ENCODE measurements around the gene TNNT3.

Gene TNNT3

DNA sequence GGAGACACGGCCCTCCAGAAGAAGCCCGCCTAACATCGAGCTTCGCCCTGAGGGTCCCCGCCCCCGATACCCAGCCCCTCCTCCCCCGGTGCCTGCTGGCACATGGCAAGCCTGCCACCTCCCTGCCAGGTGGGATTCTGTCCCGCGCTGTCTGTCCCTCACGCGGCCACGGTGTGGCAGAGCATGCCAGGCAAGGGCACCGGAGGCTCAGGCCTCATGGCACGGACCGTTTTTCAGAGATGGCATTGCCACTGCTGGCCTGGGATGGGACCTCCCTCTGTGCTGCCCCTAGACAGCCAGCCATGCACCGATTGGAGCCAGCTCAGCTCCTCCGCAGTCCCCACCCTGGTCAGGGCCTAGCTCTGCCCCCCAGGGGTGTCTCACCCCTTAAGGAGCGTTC, 47.0 kb downstream of the TNNT3 start:
- DNase-seq: no peak
- TF ChIP-seq, protein P1, sequence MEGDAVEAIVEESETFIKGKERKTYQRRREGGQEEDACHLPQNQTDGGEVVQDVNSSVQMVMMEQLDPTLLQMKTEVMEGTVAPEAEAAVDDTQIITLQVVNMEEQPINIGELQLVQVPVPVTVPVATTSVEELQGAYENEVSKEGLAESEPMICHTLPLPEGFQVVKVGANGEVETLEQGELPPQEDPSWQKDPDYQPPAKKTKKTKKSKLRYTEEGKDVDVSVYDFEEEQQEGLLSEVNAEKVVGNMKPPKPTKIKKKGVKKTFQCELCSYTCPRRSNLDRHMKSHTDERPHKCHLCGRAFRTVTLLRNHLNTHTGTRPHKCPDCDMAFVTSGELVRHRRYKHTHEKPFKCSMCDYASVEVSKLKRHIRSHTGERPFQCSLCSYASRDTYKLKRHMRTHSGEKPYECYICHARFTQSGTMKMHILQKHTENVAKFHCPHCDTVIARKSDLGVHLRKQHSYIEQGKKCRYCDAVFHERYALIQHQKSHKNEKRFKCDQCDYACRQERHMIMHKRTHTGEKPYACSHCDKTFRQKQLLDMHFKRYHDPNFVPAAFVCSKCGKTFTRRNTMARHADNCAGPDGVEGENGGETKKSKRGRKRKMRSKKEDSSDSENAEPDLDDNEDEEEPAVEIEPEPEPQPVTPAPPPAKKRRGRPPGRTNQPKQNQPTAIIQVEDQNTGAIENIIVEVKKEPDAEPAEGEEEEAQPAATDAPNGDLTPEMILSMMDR (IDR thresholded peaks at IDR 0.05; ENCODE audit: low read depth, low read length): no peak
- Histone ChIP-seq H3K9me3 (ENCODE audit: severe bottlenecking) (no peaks in the 10 kb centered on the region), H3K4me3 (ENCODE audit: low read depth, low read length) (no peak overlapping the region), H3K27me3 (ENCODE audit: insufficient read depth, low read depth, severe bottlenecking) (no peaks in the 10 kb centered on the region), H3K36me3 (no peaks in the 10 kb centered on the region), H3K27ac (no peak overlapping the region)

GRCh38 chr11:1967641-1968225, 48.2 kb downstream of the TNNT3 start:
- DNase-seq: no peak
- TF ChIP-seq, protein P1 (IDR thresholded peaks at IDR 0.05; ENCODE audit: low read depth, low read length): no peak
- Histone ChIP-seq H3K9me3 (ENCODE audit: severe bottlenecking) (no peaks in the 10 kb centered on the region), H3K27me3 (ENCODE audit: insufficient read depth, low read depth, severe bottlenecking) (no peaks in the 10 kb centered on the region), H3K27ac (no peak overlapping the region), H3K4me3 (ENCODE audit: low read depth, low read length) (no peak overlapping the region), H3K36me3 (no peaks in the 10 kb centered on the region)

- DNase-seq: no peak
- Histone ChIP-seq H3K4me3 (ENCODE audit: low read depth, low read length) (no peak overlapping the region), H3K27ac (no peak overlapping the region), H3K36me3 (no peaks in the 10 kb centered on the region), H3K27me3 (ENCODE audit: insufficient read depth, low read depth, severe bottlenecking) (no peaks in the 10 kb centered on the region), H3K9me3 (ENCODE audit: severe bottlenecking) (no peaks in the 10 kb centered on the region)
- TF ChIP-seq, protein P1 (IDR thresholded peaks at IDR 0.05; ENCODE audit: low read depth, low read length): no peak
Measured at GRCh38 chr11:1968454-1969002, 49.0 kb downstream of the TNNT3 start.

- TF ChIP-seq, protein P1 (IDR thresholded peaks at IDR 0.05; ENCODE audit: low read depth, low read length): no peak
- H3K27me3 ChIP-seq (ENCODE audit: insufficient read depth, low read depth, severe bottlenecking): no peaks in the 10 kb centered on the region
- H3K9me3 ChIP-seq (ENCODE audit: severe bottlenecking): no peaks in the 10 kb centered on the region
- DNase-seq: no peak
- no peaks in the 10 kb centered on the region for H3K36me3 ChIP-seq
- no peak overlapping the region for H3K4me3 ChIP-seq (ENCODE audit: low read depth, low read length)
- H3K27ac ChIP-seq: no peak overlapping the region
Measured at GRCh38 chr11:1969035-1969434, 49.5 kb downstream of the TNNT3 start.

DNA sequence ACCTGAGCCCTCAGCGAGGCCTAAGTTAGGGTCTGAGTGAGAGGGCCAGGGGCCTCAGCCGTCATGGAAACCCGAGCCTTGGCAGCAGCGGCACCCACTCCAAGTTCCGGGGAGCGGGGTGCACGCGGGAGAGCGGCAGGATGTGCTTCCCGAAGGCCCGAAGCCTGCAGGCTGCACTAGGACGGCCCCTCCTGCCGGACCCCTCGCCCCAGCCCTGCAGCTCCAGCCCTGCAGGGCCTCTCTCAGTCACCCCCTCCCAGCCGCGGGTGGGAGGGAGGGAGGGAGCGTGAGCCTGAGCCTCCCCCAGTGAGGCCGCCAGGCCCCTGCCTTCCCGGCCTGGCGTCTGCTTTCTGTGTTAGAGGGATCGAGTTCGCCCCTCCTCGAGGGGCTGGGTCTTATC, 50.3 kb downstream of the TNNT3 start:
- Histone ChIP-seq H3K9me3 (ENCODE audit: severe bottlenecking) (no peaks in the 10 kb centered on the region), H3K4me3 (ENCODE audit: low read depth, low read length) (no peak overlapping the region), H3K36me3 (no peaks in the 10 kb centered on the region), H3K27ac (no peak overlapping the region), H3K27me3 (ENCODE audit: insufficient read depth, low read depth, severe bottlenecking) (no peaks in the 10 kb centered on the region)
- no peak for DNase-seq
- TF ChIP-seq, protein P1 (IDR thresholded peaks at IDR 0.05; ENCODE audit: low read depth, low read length): no peak

GRCh38 chr11:1970956-1971355, 51.5 kb downstream of the TNNT3 start:
- TF ChIP-seq, protein P1 (IDR thresholded peaks at IDR 0.05; ENCODE audit: low read depth, low read length): no peak
- Histone ChIP-seq H3K27me3 (ENCODE audit: insufficient read depth, low read depth, severe bottlenecking) (no peaks in the 10 kb centered on the region), H3K36me3 (no peaks in the 10 kb centered on the region), H3K4me3 (ENCODE audit: low read depth, low read length) (no peak overlapping the region), H3K27ac (no peak overlapping the region), H3K9me3 (ENCODE audit: severe bottlenecking) (no peaks in the 10 kb centered on the region)
- no peak for DNase-seq

All from WERI-Rb-1 (cell line).